Colonic mucosa (tissue), 4 donors: Measurements from ENCODE around the gene RALGPS2. TPM values are rescaled to one million over a fixed set of nuclear protein-coding genes. Genes with fewer than 3 reads are reported as not detected.
"Not testable (repeated sequence)": the region's sequence is repeated elsewhere in the genome, so short reads cannot be mapped to it uniquely, and the experiment has no call there.

Source experiments
- DNase-seq: peaks from one replicate; pipeline ENCODE4 v3.0.0-alpha.2; 2020
- H3K27ac ChIP-seq: fragments of 200-600 bp; one replicate; pipeline ENCODE4 v1.8.0; 2021
- H3K27me3 ChIP-seq: fragments of 200-600 bp; one replicate; pipeline ENCODE4 v1.8.0; 2021
- H3K36me3 ChIP-seq: fragments of 200-600 bp; one replicate; pipeline ENCODE4 v1.8.0; 2021
- H3K4me1 ChIP-seq: fragments of 200-600 bp; one replicate; pipeline ENCODE4 v1.8.0; 2021; ENCODE audit warnings: mild to moderate bottlenecking
- H3K4me3 ChIP-seq: fragments of 200-600 bp; one replicate; pipeline ENCODE4 v1.8.0; 2021
- H3K9ac ChIP-seq, 2 donors: one replicate each; pipeline ENCODE4 v1.7.0; 2013; ENCODE audit warnings: control low read depth in 2 of 2, low read depth in 2 of 2, low read length in 2 of 2
- H3K9me3 ChIP-seq: fragments of 200-600 bp; one replicate; pipeline ENCODE4 v1.8.0; 2021
- CTCF ChIP-seq: fragments of 200-600 bp; IDR thresholded peaks from one replicate; pipeline ENCODE4 v1.8.0; 2022; ENCODE audit warnings: antibody characterized with exemption, mild to moderate bottlenecking
- intact Hi-C: fragments of 100-400 bp; cut with DNase I; formaldehyde crosslinking; loops from one replicate; pipeline ENCODE4 v1.14.1; 2022
- total RNA-seq, 2 donors: library from RNA; stranded (reverse); fragmentation: NEBNext Ultra II Directional in 1 of 2; extraction: Animal tissue kit (Norgen Biotek cat#: 25700) in 1 of 2; gene quantifications; one replicate each; pipeline ENCODE4 v1.2.1, GENCODE V29; 2021
- donor health status: healthy.
- donor health status: DM: no; HTN: no; CAD: no.
- donor health status: DM: no; HTN: no; CAD: no.

RALGPS2 gene
- total RNA-seq, 2 donors from 2014 or later, result 23.5 to 49.1 TPM

GRCh38 chr1:178740924-178741323 is 15.9 kb downstream of the RALGPS2 start:
- H3K9ac ChIP-seq, result no peak overlapping the region
- H3K27me3 ChIP-seq, result no peaks in the 10 kb centered on the region
- H3K27ac ChIP-seq, result no peak overlapping the region
- no peaks in the 10 kb centered on the region for H3K36me3 ChIP-seq
- no peaks in the 10 kb centered on the region for H3K9me3 ChIP-seq
- no peak for DNase-seq
- intact Hi-C loops, result no loop called here
- H3K4me1 ChIP-seq, result no peaks in the 10 kb centered on the region
- no peak overlapping the region for H3K4me3 ChIP-seq
- no peak for TF ChIP-seq CTCF

GRCh38 chr1:178743801-178744200 is 18.8 kb downstream of the RALGPS2 start:
- H3K9ac ChIP-seq, result no peak overlapping the region
- TF ChIP-seq CTCF, result no peak
- intact Hi-C loops, result no loop called here
- no peaks in the 10 kb centered on the region for H3K4me1 ChIP-seq
- H3K27me3 ChIP-seq, result no peaks in the 10 kb centered on the region
- no peak overlapping the region for H3K4me3 ChIP-seq
- DNase-seq, result no peak
- no peaks in the 10 kb centered on the region for H3K9me3 ChIP-seq
- no peak overlapping the region for H3K27ac ChIP-seq
- no peaks in the 10 kb centered on the region for H3K36me3 ChIP-seq

- no peak for DNase-seq
- intact Hi-C loops, result no loop called here
- Histone ChIP-seq H3K9me3 (no peaks in the 10 kb centered on the region), H3K4me3 (no peak overlapping the region), H3K4me1 (no peaks in the 10 kb centered on the region), H3K27me3 (no peaks in the 10 kb centered on the region), H3K36me3 (no peaks in the 10 kb centered on the region), H3K27ac (no peak overlapping the region), H3K9ac (no peak overlapping the region)
- no peak for TF ChIP-seq CTCF
Measured at GRCh38 chr1:178745260-178745659, 20.2 kb downstream of the RALGPS2 start.

- Histone ChIP-seq H3K36me3 (no peaks in the 10 kb centered on the region), H3K27ac (no peak overlapping the region), H3K4me3 (no peak overlapping the region), H3K27me3 (no peaks in the 10 kb centered on the region), H3K9ac (no peak overlapping the region), H3K9me3 (no peaks in the 10 kb centered on the region), H3K4me1 (no peaks in the 10 kb centered on the region)
- no peak for DNase-seq
- intact Hi-C loops, result no loop called here
- TF ChIP-seq CTCF, result no peak
Measured at GRCh38 chr1:178746345-178746744, 21.3 kb downstream of the RALGPS2 start.

GRCh38 chr1:178747361-178747760 is 22.3 kb downstream of the RALGPS2 start:
- H3K9ac ChIP-seq, H3K4me3 ChIP-seq, H3K36me3 ChIP-seq, H3K4me1 ChIP-seq, DNase-seq, H3K27me3 ChIP-seq, H3K9me3 ChIP-seq, intact Hi-C loops, H3K27ac ChIP-seq: not testable (repeated sequence)

- intact Hi-C loops, result loop anchor here (10.0 kb wide), 1 partner anchor 435 kb away; no protein-coding TSS in a partner anchor
- Histone ChIP-seq H3K27ac (no peak overlapping the region), H3K9me3 (no peaks in the 10 kb centered on the region), H3K9ac (no peak overlapping the region), H3K4me1 (no peaks in the 10 kb centered on the region), H3K36me3 (no peaks in the 10 kb centered on the region), H3K27me3 (no peaks in the 10 kb centered on the region), H3K4me3 (no peak overlapping the region)
- DNase-seq, result no peak
- TF ChIP-seq CTCF, result no peak
Measured at GRCh38 chr1:178749581-178750166, 24.6 kb downstream of the RALGPS2 start.
